Measurements from ENCODE around the gene NPHP4. TPM values are rescaled to one million over a fixed set of nuclear protein-coding genes. Genes with fewer than 3 reads are reported as not detected.

NPHP4 gene
- total RNA-seq, 1 donor from 2014 or later, result 12.8 TPM

GRCh38 chr1:5977494-5978444 is 14.5 kb downstream of the NPHP4 start:
- Mint-ChIP-seq H3K27me3 (ENCODE audit: unreplicated experiment) (no peaks in the 10 kb centered on the region), H3K9me3 (ENCODE audit: unreplicated experiment) (no peaks in the 10 kb centered on the region), H3K27ac (ENCODE audit: unreplicated experiment) (no peak overlapping the region), H3K4me3 (ENCODE audit: unreplicated experiment) (no peak overlapping the region), H3K36me3 (ENCODE audit: unreplicated experiment) (peaks cover 5% of the 10 kb centered on the region), H3K4me1 (ENCODE audit: unreplicated experiment) (peaks cover 3% of the 10 kb centered on the region)
- no peak for TF ChIP-seq CTCF (IDR thresholded peaks at IDR 0.05)
- DNase-seq (ENCODE audit: extremely low spot score, unreplicated experiment), result no peak

- Mint-ChIP-seq H3K9me3 (ENCODE audit: unreplicated experiment) (no peaks in the 10 kb centered on the region), H3K4me3 (ENCODE audit: unreplicated experiment) (no peak overlapping the region), H3K36me3 (ENCODE audit: unreplicated experiment) (peaks cover 8% of the 10 kb centered on the region), H3K4me1 (ENCODE audit: unreplicated experiment) (peaks cover 3% of the 10 kb centered on the region), H3K27me3 (ENCODE audit: unreplicated experiment) (no peaks in the 10 kb centered on the region), H3K27ac (ENCODE audit: unreplicated experiment) (no peak overlapping the region)
- DNase-seq (ENCODE audit: extremely low spot score, unreplicated experiment), result no peak
- TF ChIP-seq CTCF (IDR thresholded peaks at IDR 0.05), result no peak
Measured at GRCh38 chr1:5976726-5977493, 15.3 kb downstream of the NPHP4 start.

- Mint-ChIP-seq H3K4me1 (ENCODE audit: unreplicated experiment) (peaks cover 3% of the 10 kb centered on the region), H3K4me3 (ENCODE audit: unreplicated experiment) (no peak overlapping the region), H3K27me3 (ENCODE audit: unreplicated experiment) (no peaks in the 10 kb centered on the region), H3K36me3 (ENCODE audit: unreplicated experiment) (peaks cover 8% of the 10 kb centered on the region), H3K27ac (ENCODE audit: unreplicated experiment) (no peak overlapping the region), H3K9me3 (ENCODE audit: unreplicated experiment) (no peaks in the 10 kb centered on the region)
- no peak for TF ChIP-seq CTCF (IDR thresholded peaks at IDR 0.05)
- DNase-seq (ENCODE audit: extremely low spot score, unreplicated experiment), result no peak
Measured at GRCh38 chr1:5976231-5976630, 16.0 kb downstream of the NPHP4 start.

- no peak for DNase-seq (ENCODE audit: extremely low spot score, unreplicated experiment)
- Mint-ChIP-seq H3K4me3 (ENCODE audit: unreplicated experiment) (no peak overlapping the region), H3K9me3 (ENCODE audit: unreplicated experiment) (no peaks in the 10 kb centered on the region), H3K4me1 (ENCODE audit: unreplicated experiment) (peaks cover 2% of the 10 kb centered on the region), H3K27me3 (ENCODE audit: unreplicated experiment) (no peaks in the 10 kb centered on the region), H3K27ac (ENCODE audit: unreplicated experiment) (no peak overlapping the region), H3K36me3 (ENCODE audit: unreplicated experiment) (peaks cover 11% of the 10 kb centered on the region)
- TF ChIP-seq CTCF (IDR thresholded peaks at IDR 0.05), result peak; percentile 88
Measured at GRCh38 chr1:5975133-5975880, 16.9 kb downstream of the NPHP4 start.
